Transverse colon (tissue), 4 donors: ENCODE data around the gene PBOV1. TPM values are rescaled to one million over a fixed set of nuclear protein-coding genes. Genes with fewer than 3 reads are reported as not detected.

Source experiments
- DNase-seq: peaks from one replicate; pipeline ENCODE4 v3.0.0-alpha.2; 2019
- H3K27ac ChIP-seq, 4 donors: fragments of 200-600 bp; sonication (generic); 2 replicates each; pipeline ENCODE4 v1.5.1; 2016 to 2018; ENCODE audit warnings: inconsistent platforms in 4 of 4
- H3K27me3 ChIP-seq: fragments of 200-600 bp; sonication (generic); 2 replicates; pipeline ENCODE4 v1.5.1; 2017; ENCODE audit warnings: inconsistent platforms
- H3K36me3 ChIP-seq, 4 donors: fragments of 200-600 bp; sonication (generic); 2 replicates each; pipeline ENCODE4 v1.5.1; 2017 to 2019; ENCODE audit warnings: inconsistent platforms in 4 of 4
- H3K4me1 ChIP-seq, 4 donors: fragments of 200-600 bp; sonication (generic); 2 replicates each; pipeline ENCODE4 v1.5.1; 2017 to 2020; ENCODE audit warnings: inconsistent platforms in 4 of 4
- H3K4me3 ChIP-seq, 4 donors: fragments of 200-600 bp; sonication (generic); 1 replicate in 1 of 4; 2 replicates in 3 of 4; pipeline versions ENCODE4 v1.5.1 to v1.6.1; 2017 to 2019; ENCODE audit warnings: inconsistent platforms in 4 of 4
- H3K9me3 ChIP-seq, 2 donors: fragments of 200-600 bp; sonication (generic); 2 replicates each; pipeline ENCODE4 v1.5.1; 2017 to 2019; ENCODE audit warnings: inconsistent platforms in 2 of 2
- CTCF ChIP-seq, 5 experiments: fragments of 200-600 bp in 3 of 5; fragments of 450-650 bp in 2 of 5; sonication (generic) in 3 of 5; IDR thresholded peaks; 1 replicate in 2 of 5; 2 replicates in 3 of 5; pipeline ENCODE4 v1.5.1; 2016 to 2017; ENCODE audit warnings: antibody characterized with exemption in 5 of 5, inconsistent platforms in 3 of 5, mild to moderate bottlenecking in 2 of 5, moderate library complexity in 1 of 5
- EP300 ChIP-seq: sonication (generic); formaldehyde crosslinking; IDR thresholded peaks from one replicate; pipeline ENCODE4 v1.6.1; 2017; ENCODE audit warnings: antibody characterized with exemption, low read depth
- POLR2A ChIP-seq: fragments of 450-650 bp; IDR thresholded peaks from one replicate; pipeline ENCODE4 v1.6.1; 2016; ENCODE audit warnings: antibody characterized with exemption, mild to moderate bottlenecking, moderate library complexity
- POLR2AphosphoS5 ChIP-seq, 3 donors: sonication (generic); formaldehyde crosslinking; IDR thresholded peaks; one replicate each; pipeline ENCODE4 v1.6.1; 2016; ENCODE audit warnings: antibody characterized with exemption in 3 of 3
- WGBS, 2 donors: methylation state at CpG; one replicate each; pipeline ENCODE4 v1.1.5; 2018; ENCODE audit warnings: low coverage in 1 of 2; 5-methylcytosine and 5-hydroxymethylcytosine counted together
- in situ Hi-C, 4 donors: fragments of 200-750 bp; cut with MboI; loops; one replicate each; pipeline versions ENCODE4 v1.15.0 to v1.15.1; 2017; ENCODE audit warnings: low sequenced_read_pairs in 3 of 4, low pct_ligation_motif_present in 1 of 4, low pct_unique_long_range_greater_than_20kb in 1 of 4
- intact Hi-C: fragments of 100-400 bp; cut with DNase I; formaldehyde crosslinking; loops from one replicate; pipeline ENCODE4 v1.15.1; 2023; ENCODE audit warnings: low total_unique reads
- total RNA-seq, 4 donors: library from RNA; depleted of rRNA; stranded (reverse); fragments of >200 nt; gene quantifications; one replicate each; pipeline ENCODE4 v1.1.0, GENCODE V29; 2016

The PBOV1 gene
- total RNA-seq, 4 donors from 2014 or later: not detected

GRCh38 chr6:138203315-138203714 lies 15.0 kb downstream of the PBOV1 start:
- in situ Hi-C loops: no loop called here
- TF ChIP-seq CTCF (IDR thresholded peaks at IDR 0.05) (no peak), POLR2AphosphoS5 (IDR thresholded peaks at IDR 0.05) (no peak), EP300 (no peak), POLR2A (no peak)
- no peaks in the 10 kb centered on the region for H3K27me3 ChIP-seq

GRCh38 chr6:138201836-138202235 lies 16.5 kb downstream of the PBOV1 start:
- no peaks in the 10 kb centered on the region for H3K9me3 ChIP-seq
- no peaks in the 10 kb centered on the region for H3K4me1 ChIP-seq
- H3K27ac ChIP-seq: no peak overlapping the region
- TF ChIP-seq EP300 (no peak), POLR2A (no peak), POLR2AphosphoS5 (IDR thresholded peaks at IDR 0.05) (no peak), CTCF (IDR thresholded peaks at IDR 0.05) (no peak)
- H3K36me3 ChIP-seq: no peaks in the 10 kb centered on the region
- no peak for DNase-seq
- in situ Hi-C loops (no loop called here), intact Hi-C loops (no loop called here)
- 77 to 92% methylated on average over 4 of the region's 4 CpGs for WGBS, 2 donors
- no peaks in the 10 kb centered on the region for H3K27me3 ChIP-seq
- H3K4me3 ChIP-seq: no peak overlapping the region

More at GRCh38 chr6:138203315-138203714, 15.0 kb downstream of the PBOV1 start:
- intact Hi-C loops: no loop called here
- 88 to 94% methylated on average over 1 to 2 of the region's 2 CpGs for WGBS, 2 donors
- Histone ChIP-seq H3K4me3 (no peak overlapping the region), H3K9me3 (no peaks in the 10 kb centered on the region), H3K27ac (no peak overlapping the region), H3K36me3 (no peaks in the 10 kb centered on the region), H3K4me1 (no peaks in the 10 kb centered on the region)
- no peak for DNase-seq

- Histone ChIP-seq H3K4me3 (no peak overlapping the region), H3K4me1 (peaks cover 0 to 17% (median 10%) of the 10 kb centered on the region in 4 donors), H3K9me3 (no peaks in the 10 kb centered on the region), H3K27ac (no peak overlapping the region), H3K27me3 (no peaks in the 10 kb centered on the region), H3K36me3 (no peaks in the 10 kb centered on the region)
- 76 to 93% methylated on average over 3 to 6 of the region's 6 CpGs for WGBS, 2 donors
- no peak for TF ChIP-seq EP300
- TF ChIP-seq POLR2AphosphoS5 (IDR thresholded peaks at IDR 0.05): no peak
- no peak for TF ChIP-seq POLR2A
- no peak for TF ChIP-seq CTCF (IDR thresholded peaks at IDR 0.05)
- in situ Hi-C loops (no loop called here), intact Hi-C loops (no loop called here)
- DNase-seq: no peak
These were observed 19.7 kb downstream of the PBOV1 start for GRCh38 chr6:138198430-138199091.

- intact Hi-C loops (no loop called here), in situ Hi-C loops (no loop called here)
- peaks cover 0 to 17% (median 10%) of the 10 kb centered on the region in 4 donors for H3K4me1 ChIP-seq
- H3K27me3 ChIP-seq: no peaks in the 10 kb centered on the region
- H3K36me3 ChIP-seq: no peaks in the 10 kb centered on the region
- H3K27ac ChIP-seq: no peak overlapping the region
- DNase-seq: no peak
- no peak for TF ChIP-seq CTCF (IDR thresholded peaks at IDR 0.05)
- no peak for TF ChIP-seq POLR2A
- TF ChIP-seq EP300: no peak
- TF ChIP-seq POLR2AphosphoS5 (IDR thresholded peaks at IDR 0.05): no peak
- no peaks in the 10 kb centered on the region for H3K9me3 ChIP-seq
- 93 to 100% methylated on average over 1 to 7 of the region's 7 CpGs for WGBS, 2 donors
- H3K4me3 ChIP-seq: no peak overlapping the region
These were observed 20.7 kb downstream of the PBOV1 start for GRCh38 chr6:138197570-138197969.
